GM12878 (cell line): ENCODE data around the gene PFKP. TPM values are rescaled to one million over a fixed set of nuclear protein-coding genes. Genes with fewer than 3 reads are reported as not detected.
A peak's percentile ranks its signal among the peaks of the same experiment; 100 is the strongest.

Experiments used
- ATAC-seq: fragments of 200-7000 bp; cut with Tn5 transposase; 3 replicates; pipeline ENCODE4 v1.9.1; 2020; ENCODE audit warnings: mild to moderate bottlenecking, moderate library complexity
- BruUV-seq: library from RNA; stranded (reverse); fragments of 400-500 nt; replicated peaks from 2 replicates; lab custom pipeline; 2021; lab: Mats Ljungman, UMichigan
- CTCF ChIA-PET: fragments of 300-600 bp; sonication (Branson Sonifier 250); formaldehyde crosslinking; extraction: SDS; loops from one replicate; lab custom pipeline; 2021; ENCODE audit warnings: inconsistent platforms; lab: Yijun Ruan, JAX
- POLR2A ChIA-PET: fragments of 350-600 bp; formaldehyde crosslinking; extraction: SDS; loops from one replicate; lab custom pipeline; 2021; ENCODE audit warnings: inconsistent platforms; lab: Charles Lee
- RAD21 ChIA-PET: fragments of 300-600 bp; sonication (Branson Sonifier 250); formaldehyde crosslinking; loops from one replicate; lab custom pipeline; 2023; ENCODE audit warnings: antibody characterized with exemption; ENCODE audit not compliant: unreplicated experiment; lab: Charles Lee
- SMC1A ChIA-PET: fragments of 300-600 bp; sonication (Branson Sonifier 250); formaldehyde crosslinking; loops from one replicate; lab custom pipeline; 2023; ENCODE audit not compliant: unreplicated experiment, uncharacterized antibody; lab: Charles Lee
- DNase-seq: peaks from one replicate; pipeline ENCODE4 v3.0.0-alpha.2; 2011; ENCODE audit warnings: low read depth, low spot score
- FAIRE-seq: peaks from 3 replicates; lab custom pipeline; 2011; peaks lifted over from hg19 to GRCh38; lab: Jason Lieb, UNC
- H2AFZ ChIP-seq: 2 replicates; pipeline ENCODE4 v1.6.0; 2011; ENCODE audit warnings: low read depth, low read length, control low read depth; ENCODE audit not compliant: control insufficient read depth
- H3K27ac ChIP-seq: 2 replicates; pipeline ENCODE4 v1.5.1; 2011; ENCODE audit warnings: control low read depth; ENCODE audit not compliant: control insufficient read depth, insufficient read depth
- H3K27me3 ChIP-seq, 2 experiments: replicated peaks in 1 of 2; 2 replicates each; pipeline versions ENCODE4 v1.6.0 to v1.6.1; 2011; ENCODE audit warnings: low read length in 1 of 2; ENCODE audit not compliant: control insufficient read depth in 2 of 2, insufficient read depth in 2 of 2
- H3K36me3 ChIP-seq, 2 experiments: 2 replicates each; pipeline ENCODE4 v1.5.1; 2011; ENCODE audit warnings: low read length in 1 of 2; ENCODE audit not compliant: control insufficient read depth in 2 of 2, insufficient read depth in 2 of 2
- H3K4me1 ChIP-seq: 2 replicates; pipeline ENCODE4 v1.6.1; 2011; ENCODE audit warnings: mild to moderate bottlenecking, low read length, moderate library complexity, mixed read lengths; ENCODE audit not compliant: control insufficient read depth, insufficient read depth
- H3K4me2 ChIP-seq: 2 replicates; pipeline ENCODE4 v1.6.0; 2011; ENCODE audit warnings: control low read depth; ENCODE audit not compliant: control insufficient read depth, insufficient read depth
- H3K4me3 ChIP-seq: fragments of 200-600 bp; sonication (generic); 2 replicates; pipeline ENCODE4 v1.5.1; 2016
- H3K79me2 ChIP-seq: 2 replicates; pipeline ENCODE4 v1.6.0; 2011; ENCODE audit warnings: low read length; ENCODE audit not compliant: control insufficient read depth, insufficient read depth
- H3K9ac ChIP-seq: 2 replicates; pipeline ENCODE4 v1.8.0; 2011; ENCODE audit warnings: low read length, control low read depth, mixed read lengths; ENCODE audit not compliant: control insufficient read depth, insufficient read depth
- H3K9me3 ChIP-seq: replicated peaks from 3 replicates; pipeline ENCODE4 v1.5.1; 2011; ENCODE audit warnings: mild to moderate bottlenecking, low read length; ENCODE audit not compliant: control insufficient read depth, insufficient read depth
- H4K20me1 ChIP-seq: 2 replicates; pipeline ENCODE4 v1.6.0; 2011; ENCODE audit not compliant: control insufficient read depth, insufficient read depth
- BRCA1 ChIP-seq: IDR thresholded peaks from 2 replicates; pipeline ENCODE4 v1.6.1; 2011; ENCODE audit warnings: low read depth, low read length, improper control_type of control experiment
- CHD1 ChIP-seq: IDR thresholded peaks from 2 replicates; pipeline ENCODE4 v1.6.1; 2012; ENCODE audit warnings: low read depth, low read length, improper control_type of control experiment
- MTA2 ChIP-seq: fragments of 450-650 bp; IDR thresholded peaks from 2 replicates; pipeline ENCODE4 v1.6.1; 2016; ENCODE audit warnings: low read depth, mild to moderate bottlenecking, moderate library complexity
- MYC ChIP-seq: IDR thresholded peaks from 2 replicates; pipeline ENCODE4 v1.6.1; 2011; ENCODE audit warnings: mild to moderate bottlenecking, low read length, moderate library complexity, inconsistent platforms; ENCODE audit not compliant: insufficient read depth, insufficient replicate concordance, insufficient read length, severe bottlenecking
- NBN ChIP-seq: fragments of 450-650 bp; IDR thresholded peaks from 2 replicates; pipeline ENCODE4 v1.6.1; 2016
- SP1 ChIP-seq: IDR thresholded peaks from one replicate; pipeline ENCODE4 v1.6.1; 2011; ENCODE audit warnings: low read depth, low read length
- WRNIP1 ChIP-seq: IDR thresholded peaks from 2 replicates; pipeline ENCODE4 v1.6.1; 2011; ENCODE audit warnings: low read depth, low read length, improper control_type of control experiment, borderline replicate concordance
- WGBS: methylation state at CpG from one replicate; pipeline ENCODE4 v1.1.6; 2016; ENCODE audit warnings: low lambda C conversion rate; ENCODE audit not compliant: insufficient replicate concordance, insufficient coverage; ENCODE audit errors: missing lambda C conversion rate; 5-methylcytosine and 5-hydroxymethylcytosine counted together
- in situ Hi-C: fragments of 300-500 bp; cut with MboI; formaldehyde crosslinking; loops from 9 replicates; pipeline ENCODE4 v1.14.3; 2018; ENCODE audit warnings: mixed read lengths
- intact Hi-C: fragments of 100-400 bp; cut with micrococcal nuclease; formaldehyde crosslinking; loops from one replicate; pipeline ENCODE4 v1.14.2; 2022; ENCODE audit not compliant: unreplicated experiment
- polyA plus RNA-seq, 11 experiments: library from polyadenylated mRNA; depleted of rRNA in 4 of 11; unstranded in 6 of 11; stranded (reverse) in 5 of 11; fragments of >200 nt; fragmentation: Nextera tagmentation in 4 of 11; fragmentation: Illumina TruSeq in 1 of 11; extraction: Ambion mirVana in 4 of 11; extraction: Trizol in 1 of 11; gene quantifications; 1 replicate in 1 of 11; 2 replicates in 10 of 11; pipeline versions ENCODE4 v1.2.1 to v1.2.3, GENCODE V29; 2011 to 2016; ENCODE audit warnings: inconsistent platforms in 2 of 11, missing spikeins in 2 of 11, low read depth in 1 of 11
- total RNA-seq, 4 experiments: library from RNA; depleted of rRNA in 3 of 4; stranded (reverse); fragments of >200 nt in 3 of 4; fragmentation: Illumina TruSeq in 1 of 4; extraction: Trizol in 1 of 4; gene quantifications; 2 replicates each; pipeline versions ENCODE4 v1.2.1 to v1.2.3, GENCODE V29; 2013 to 2021
- TF ChIP-seq, protein P1 (sequence below): fragments of 450-650 bp; IDR thresholded peaks from 2 replicates; pipeline ENCODE4 v1.6.1; 2017; ENCODE audit warnings: antibody characterized with exemption, mild to moderate bottlenecking, moderate library complexity
- TF ChIP-seq, protein P2 (sequence below): IDR thresholded peaks from 2 replicates; pipeline ENCODE4 v1.6.1; 2011; ENCODE audit warnings: borderline replicate concordance, low read depth, mild to moderate bottlenecking, moderate library complexity, low read length; ENCODE audit not compliant: insufficient read depth, poor library complexity, severe bottlenecking
- TF ChIP-seq, protein P3 (sequence below): IDR thresholded peaks from 2 replicates; pipeline ENCODE4 v1.6.1; 2011; ENCODE audit warnings: mild to moderate bottlenecking, low read depth, low read length, moderate library complexity; ENCODE audit not compliant: insufficient replicate concordance
- TF ChIP-seq, protein P4 (sequence below): fragments of 450-650 bp; conservative IDR thresholded peaks from 2 replicates; pipeline ENCODE4 v1.6.1; 2017; ENCODE audit warnings: mild to moderate bottlenecking, moderate library complexity
- TF ChIP-seq, protein P5 (sequence below): fragments of 450-650 bp; IDR thresholded peaks from 2 replicates; pipeline ENCODE4 v1.6.1; 2014; ENCODE audit warnings: mild to moderate bottlenecking

PFKP gene
- total and polyA plus RNA-seq, 10 of the 15 experiments (the other 5 are each of a cell fraction or from before 2014, with no cell fraction given), result 27.0 to 145 (median 95.7) TPM

DNA sequence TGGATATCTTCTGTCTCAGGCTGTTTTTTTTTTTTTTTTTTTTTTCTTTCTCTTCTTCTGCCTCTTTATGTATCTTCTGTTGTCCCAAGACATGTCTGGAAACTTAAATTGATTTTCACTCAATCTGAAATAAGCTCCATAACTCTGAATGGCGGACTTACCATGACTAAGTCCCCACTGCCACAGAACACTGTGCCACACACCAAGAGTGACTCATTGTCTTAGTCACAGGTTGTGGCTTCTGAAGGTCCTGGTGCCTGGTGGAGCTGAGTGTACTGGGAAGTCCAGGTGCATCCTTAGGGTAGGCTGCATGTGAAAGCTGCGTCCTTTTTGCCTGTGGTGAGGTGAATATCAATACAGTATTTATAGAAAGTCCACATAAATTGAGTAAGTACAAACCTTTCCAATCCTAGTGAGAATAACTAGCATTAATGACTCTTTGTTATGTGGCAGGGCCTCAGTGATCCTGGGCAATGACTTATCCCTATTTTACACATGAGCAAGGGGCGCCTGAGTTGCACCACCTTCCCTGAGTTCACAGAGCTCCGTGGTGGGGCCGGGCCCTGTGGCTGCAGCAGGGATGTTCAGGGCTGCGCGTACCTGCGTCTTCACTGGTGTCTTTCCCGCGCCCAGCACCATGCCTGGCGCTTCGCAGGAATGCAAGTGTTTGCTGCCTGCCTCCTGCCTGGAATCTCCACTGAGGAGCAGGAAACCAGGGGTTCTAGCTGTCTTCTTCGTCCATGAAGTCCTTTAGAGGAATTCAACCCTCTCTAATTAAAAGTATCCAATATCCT lies 4.3 kb downstream of the PFKP start:
- peaks cover 86% of the 10 kb centered on the region for H3K79me2 ChIP-seq
- peaks cover 17% of the 10 kb centered on the region for H4K20me1 ChIP-seq
- no peaks in the 10 kb centered on the region for H3K27me3 ChIP-seq
- BruUV-seq, result TSS peak; percentile 43
- ChIA-PET RAD21 (interaction anchor here (0.6 to 1.1 kb wide), 2 partner anchors 28 to 1257 kb away, joined by 3 to 7 read pairs; no protein-coding TSS in a partner anchor), SMC1A (no interaction called here), CTCF (interaction anchor here (1.6 to 1.8 kb wide), 2 partner anchors 27 to 143 kb away, joined by 7 to 9 read pairs; no protein-coding TSS in a partner anchor), POLR2A (interaction anchor here (0.6 kb wide), 4 partner anchors 13 to 888 kb away, joined by 3 to 5 read pairs (median 4); no protein-coding TSS in a partner anchor)
- in situ Hi-C loops (no loop called here), intact Hi-C loops (no loop called here)
- H3K9me3 ChIP-seq, result no peaks in the 10 kb centered on the region
- DNase-seq (no peak), ATAC-seq (no peak), FAIRE-seq (no peak)
- H3K9ac ChIP-seq, result no peak overlapping the region
- WGBS, result 87% methylated on average over 13 of the region's 13 CpGs
- H3K27ac ChIP-seq, result no peak overlapping the region
- H2AFZ ChIP-seq, result no peak overlapping the region
- peaks cover 2 to 22% of the 10 kb centered on the region in 2 experiments for H3K36me3 ChIP-seq
- H3K4me2 ChIP-seq, result 0 out of 2 replicates have a peak overlapping the region, but pooled peaks have one; percentile 44
- peaks cover 12% of the 10 kb centered on the region for H3K4me1 ChIP-seq
- H3K4me3 ChIP-seq, result peak overlapping the region; percentile 8; the same call in 1 of the 2 replicates
- TF ChIP-seq, protein P1, sequence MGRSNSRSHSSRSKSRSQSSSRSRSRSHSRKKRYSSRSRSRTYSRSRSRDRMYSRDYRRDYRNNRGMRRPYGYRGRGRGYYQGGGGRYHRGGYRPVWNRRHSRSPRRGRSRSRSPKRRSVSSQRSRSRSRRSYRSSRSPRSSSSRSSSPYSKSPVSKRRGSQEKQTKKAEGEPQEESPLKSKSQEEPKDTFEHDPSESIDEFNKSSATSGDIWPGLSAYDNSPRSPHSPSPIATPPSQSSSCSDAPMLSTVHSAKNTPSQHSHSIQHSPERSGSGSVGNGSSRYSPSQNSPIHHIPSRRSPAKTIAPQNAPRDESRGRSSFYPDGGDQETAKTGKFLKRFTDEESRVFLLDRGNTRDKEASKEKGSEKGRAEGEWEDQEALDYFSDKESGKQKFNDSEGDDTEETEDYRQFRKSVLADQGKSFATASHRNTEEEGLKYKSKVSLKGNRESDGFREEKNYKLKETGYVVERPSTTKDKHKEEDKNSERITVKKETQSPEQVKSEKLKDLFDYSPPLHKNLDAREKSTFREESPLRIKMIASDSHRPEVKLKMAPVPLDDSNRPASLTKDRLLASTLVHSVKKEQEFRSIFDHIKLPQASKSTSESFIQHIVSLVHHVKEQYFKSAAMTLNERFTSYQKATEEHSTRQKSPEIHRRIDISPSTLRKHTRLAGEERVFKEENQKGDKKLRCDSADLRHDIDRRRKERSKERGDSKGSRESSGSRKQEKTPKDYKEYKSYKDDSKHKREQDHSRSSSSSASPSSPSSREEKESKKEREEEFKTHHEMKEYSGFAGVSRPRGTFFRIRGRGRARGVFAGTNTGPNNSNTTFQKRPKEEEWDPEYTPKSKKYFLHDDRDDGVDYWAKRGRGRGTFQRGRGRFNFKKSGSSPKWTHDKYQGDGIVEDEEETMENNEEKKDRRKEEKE, result no peak
- TF ChIP-seq, protein P2, sequence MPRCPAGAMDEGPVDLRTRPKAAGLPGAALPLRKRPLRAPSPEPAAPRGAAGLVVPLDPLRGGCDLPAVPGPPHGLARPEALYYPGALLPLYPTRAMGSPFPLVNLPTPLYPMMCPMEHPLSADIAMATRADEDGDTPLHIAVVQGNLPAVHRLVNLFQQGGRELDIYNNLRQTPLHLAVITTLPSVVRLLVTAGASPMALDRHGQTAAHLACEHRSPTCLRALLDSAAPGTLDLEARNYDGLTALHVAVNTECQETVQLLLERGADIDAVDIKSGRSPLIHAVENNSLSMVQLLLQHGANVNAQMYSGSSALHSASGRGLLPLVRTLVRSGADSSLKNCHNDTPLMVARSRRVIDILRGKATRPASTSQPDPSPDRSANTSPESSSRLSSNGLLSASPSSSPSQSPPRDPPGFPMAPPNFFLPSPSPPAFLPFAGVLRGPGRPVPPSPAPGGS, result peak; percentile 10
- no peak for TF ChIP-seq MYC
- no peak for TF ChIP-seq WRNIP1
- no peak for TF ChIP-seq SP1
- no peak for TF ChIP-seq CHD1
- no peak for TF ChIP-seq MTA2
- TF ChIP-seq, protein P3, sequence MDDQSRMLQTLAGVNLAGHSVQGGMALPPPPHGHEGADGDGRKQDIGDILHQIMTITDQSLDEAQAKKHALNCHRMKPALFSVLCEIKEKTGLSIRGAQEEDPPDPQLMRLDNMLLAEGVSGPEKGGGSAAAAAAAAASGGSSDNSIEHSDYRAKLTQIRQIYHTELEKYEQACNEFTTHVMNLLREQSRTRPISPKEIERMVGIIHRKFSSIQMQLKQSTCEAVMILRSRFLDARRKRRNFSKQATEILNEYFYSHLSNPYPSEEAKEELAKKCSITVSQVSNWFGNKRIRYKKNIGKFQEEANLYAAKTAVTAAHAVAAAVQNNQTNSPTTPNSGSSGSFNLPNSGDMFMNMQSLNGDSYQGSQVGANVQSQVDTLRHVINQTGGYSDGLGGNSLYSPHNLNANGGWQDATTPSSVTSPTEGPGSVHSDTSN, result peak; percentile 11
- TF ChIP-seq, protein P4, sequence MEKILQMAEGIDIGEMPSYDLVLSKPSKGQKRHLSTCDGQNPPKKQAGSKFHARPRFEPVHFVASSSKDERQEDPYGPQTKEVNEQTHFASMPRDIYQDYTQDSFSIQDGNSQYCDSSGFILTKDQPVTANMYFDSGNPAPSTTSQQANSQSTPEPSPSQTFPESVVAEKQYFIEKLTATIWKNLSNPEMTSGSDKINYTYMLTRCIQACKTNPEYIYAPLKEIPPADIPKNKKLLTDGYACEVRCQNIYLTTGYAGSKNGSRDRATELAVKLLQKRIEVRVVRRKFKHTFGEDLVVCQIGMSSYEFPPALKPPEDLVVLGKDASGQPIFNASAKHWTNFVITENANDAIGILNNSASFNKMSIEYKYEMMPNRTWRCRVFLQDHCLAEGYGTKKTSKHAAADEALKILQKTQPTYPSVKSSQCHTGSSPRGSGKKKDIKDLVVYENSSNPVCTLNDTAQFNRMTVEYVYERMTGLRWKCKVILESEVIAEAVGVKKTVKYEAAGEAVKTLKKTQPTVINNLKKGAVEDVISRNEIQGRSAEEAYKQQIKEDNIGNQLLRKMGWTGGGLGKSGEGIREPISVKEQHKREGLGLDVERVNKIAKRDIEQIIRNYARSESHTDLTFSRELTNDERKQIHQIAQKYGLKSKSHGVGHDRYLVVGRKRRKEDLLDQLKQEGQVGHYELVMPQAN, result no peak
- TF ChIP-seq NBN, result no peak
- TF ChIP-seq BRCA1, result no peak
- TF ChIP-seq, protein P5, sequence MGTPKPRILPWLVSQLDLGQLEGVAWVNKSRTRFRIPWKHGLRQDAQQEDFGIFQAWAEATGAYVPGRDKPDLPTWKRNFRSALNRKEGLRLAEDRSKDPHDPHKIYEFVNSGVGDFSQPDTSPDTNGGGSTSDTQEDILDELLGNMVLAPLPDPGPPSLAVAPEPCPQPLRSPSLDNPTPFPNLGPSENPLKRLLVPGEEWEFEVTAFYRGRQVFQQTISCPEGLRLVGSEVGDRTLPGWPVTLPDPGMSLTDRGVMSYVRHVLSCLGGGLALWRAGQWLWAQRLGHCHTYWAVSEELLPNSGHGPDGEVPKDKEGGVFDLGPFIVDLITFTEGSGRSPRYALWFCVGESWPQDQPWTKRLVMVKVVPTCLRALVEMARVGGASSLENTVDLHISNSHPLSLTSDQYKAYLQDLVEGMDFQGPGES, result no peak
